OCI-LY7 (cell line): ENCODE results near the gene TNRC6C.
"Not testable (repeated sequence)": the region's sequence is repeated elsewhere in the genome, so short reads cannot be mapped to it uniquely, and the experiment has no call there.

Experiments used
- CTCF ChIP-seq: fragments of 200-600 bp; sonication (generic); conservative IDR thresholded peaks from 2 replicates; pipeline ENCODE4 v1.5.1; 2014; ENCODE audit warnings: mild to moderate bottlenecking, antibody characterized with exemption, low read length, moderate library complexity, mixed read lengths
- EZH2phosphoT487 ChIP-seq: fragments of 200-600 bp; sonication (generic); IDR thresholded peaks from 2 replicates; pipeline ENCODE4 v1.6.1; 2018; ENCODE audit warnings: low read depth, borderline replicate concordance, mild to moderate bottlenecking, mixed run types, antibody characterized with exemption, low read length, moderate library complexity, mixed read lengths

GRCh38 chr17:78139861-78140168, 181.3 kb downstream of the TNRC6C start:
- TF ChIP-seq CTCF, EZH2phosphoT487: not testable (repeated sequence)
